ENCODE data around the gene CHCHD10. TPM values are rescaled to one million over a fixed set of nuclear protein-coding genes. Genes with fewer than 3 reads are reported as not detected.

The CHCHD10 gene
- total RNA-seq, 1 donor from 2014 or later = 2.0 TPM

DNA sequence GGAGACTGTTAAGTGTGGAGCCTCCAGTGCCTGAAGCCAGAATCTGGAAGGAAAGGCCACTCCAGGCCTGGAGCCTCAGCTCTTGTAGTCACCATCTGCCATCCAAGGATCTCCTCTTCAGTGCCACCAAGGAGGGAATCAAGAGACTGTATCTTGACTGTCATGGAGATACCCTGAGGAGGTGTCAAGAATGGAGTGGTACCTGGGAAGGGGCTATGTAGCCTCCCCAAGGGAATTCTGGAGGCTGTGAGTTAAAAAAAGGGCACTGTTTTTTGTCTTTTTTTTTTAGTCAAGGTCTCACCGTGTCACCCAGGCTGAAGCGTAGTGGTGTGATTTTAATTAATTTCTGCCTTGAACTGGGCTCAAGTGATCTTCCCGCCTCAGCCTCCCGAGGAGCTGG lies 8.2 kb downstream of the CHCHD10 start:
- no peak for DNase-seq (ENCODE audit: low spot score in 2 of 2)
- H3K4me3 ChIP-seq = no peak overlapping the region
- intact Hi-C loops (cut with DNase I) = no loop called here
- H3K27me3 ChIP-seq = no peaks in the 10 kb centered on the region
- no peak overlapping the region for H3K27ac ChIP-seq
- TF ChIP-seq, protein P1, sequence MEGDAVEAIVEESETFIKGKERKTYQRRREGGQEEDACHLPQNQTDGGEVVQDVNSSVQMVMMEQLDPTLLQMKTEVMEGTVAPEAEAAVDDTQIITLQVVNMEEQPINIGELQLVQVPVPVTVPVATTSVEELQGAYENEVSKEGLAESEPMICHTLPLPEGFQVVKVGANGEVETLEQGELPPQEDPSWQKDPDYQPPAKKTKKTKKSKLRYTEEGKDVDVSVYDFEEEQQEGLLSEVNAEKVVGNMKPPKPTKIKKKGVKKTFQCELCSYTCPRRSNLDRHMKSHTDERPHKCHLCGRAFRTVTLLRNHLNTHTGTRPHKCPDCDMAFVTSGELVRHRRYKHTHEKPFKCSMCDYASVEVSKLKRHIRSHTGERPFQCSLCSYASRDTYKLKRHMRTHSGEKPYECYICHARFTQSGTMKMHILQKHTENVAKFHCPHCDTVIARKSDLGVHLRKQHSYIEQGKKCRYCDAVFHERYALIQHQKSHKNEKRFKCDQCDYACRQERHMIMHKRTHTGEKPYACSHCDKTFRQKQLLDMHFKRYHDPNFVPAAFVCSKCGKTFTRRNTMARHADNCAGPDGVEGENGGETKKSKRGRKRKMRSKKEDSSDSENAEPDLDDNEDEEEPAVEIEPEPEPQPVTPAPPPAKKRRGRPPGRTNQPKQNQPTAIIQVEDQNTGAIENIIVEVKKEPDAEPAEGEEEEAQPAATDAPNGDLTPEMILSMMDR (IDR thresholded peaks at IDR 0.05) = no peak
- peaks cover 9 to 10% of the 10 kb centered on the region in 2 donors for H3K4me1 ChIP-seq
- no peaks in the 10 kb centered on the region for H3K36me3 ChIP-seq
- H3K9me3 ChIP-seq = no peaks in the 10 kb centered on the region

DNA sequence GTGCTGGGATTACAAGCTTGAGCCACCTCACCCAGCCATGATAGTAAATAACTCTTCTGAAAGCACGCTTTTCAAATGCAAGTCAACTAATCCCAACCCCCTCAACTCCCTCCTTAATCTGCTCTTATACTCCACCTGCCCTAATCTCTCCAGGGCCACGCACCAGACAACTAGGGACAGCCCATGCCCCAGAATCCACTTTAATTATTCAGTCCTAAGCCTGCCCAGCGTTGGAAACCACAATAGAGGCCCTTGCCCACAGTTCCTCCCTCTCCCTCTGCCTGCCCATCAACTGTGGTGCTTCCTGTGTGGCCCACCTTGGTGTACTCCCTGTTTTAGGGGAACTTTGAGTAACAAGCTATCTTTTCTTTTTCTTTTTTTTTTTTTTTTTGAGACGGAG lies 10.9 kb downstream of the CHCHD10 start:
- TF ChIP-seq, protein P1 (IDR thresholded peaks at IDR 0.05) = no peak
- no peaks in the 10 kb centered on the region for H3K27me3 ChIP-seq
- intact Hi-C loops (cut with DNase I) = no loop called here

DNA sequence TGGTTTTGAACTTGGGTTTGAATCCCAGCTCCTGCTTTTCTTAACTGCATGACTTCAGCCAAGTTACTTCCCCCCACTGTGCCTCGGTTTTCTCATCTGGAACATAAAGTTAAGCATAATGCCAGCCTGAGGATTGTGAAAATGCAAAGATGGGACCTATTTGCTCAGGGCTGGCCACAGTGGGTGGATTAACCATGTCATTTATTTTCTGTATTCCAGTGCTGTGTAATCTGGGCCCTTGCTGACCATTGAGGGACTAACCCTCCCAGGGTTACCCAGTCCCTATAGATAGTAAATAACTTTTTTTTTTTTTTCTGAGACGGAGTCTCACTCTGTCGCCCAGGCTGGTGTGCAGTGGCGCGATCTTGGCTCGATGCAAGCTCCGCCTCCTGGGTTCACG lies 12.1 kb downstream of the CHCHD10 start:
- Histone ChIP-seq H3K27ac (no peak overlapping the region), H3K27me3 (no peaks in the 10 kb centered on the region), H3K4me1 (no peaks in the 10 kb centered on the region), H3K9me3 (no peaks in the 10 kb centered on the region), H3K4me3 (no peak overlapping the region), H3K36me3 (no peaks in the 10 kb centered on the region)
- intact Hi-C loops (cut with DNase I) = no loop called here
- DNase-seq (ENCODE audit: low spot score in 2 of 2) = no peak
- TF ChIP-seq, protein P1 (IDR thresholded peaks at IDR 0.05) = no peak

More for the DNA sequence above, 10.9 kb downstream of the CHCHD10 start:
- no peak for DNase-seq (ENCODE audit: low spot score in 2 of 2)
- no peaks in the 10 kb centered on the region for H3K9me3 ChIP-seq
- no peaks in the 10 kb centered on the region for H3K4me1 ChIP-seq
- no peaks in the 10 kb centered on the region for H3K36me3 ChIP-seq
- no peak overlapping the region for H3K27ac ChIP-seq
- H3K4me3 ChIP-seq = no peak overlapping the region

DNA sequence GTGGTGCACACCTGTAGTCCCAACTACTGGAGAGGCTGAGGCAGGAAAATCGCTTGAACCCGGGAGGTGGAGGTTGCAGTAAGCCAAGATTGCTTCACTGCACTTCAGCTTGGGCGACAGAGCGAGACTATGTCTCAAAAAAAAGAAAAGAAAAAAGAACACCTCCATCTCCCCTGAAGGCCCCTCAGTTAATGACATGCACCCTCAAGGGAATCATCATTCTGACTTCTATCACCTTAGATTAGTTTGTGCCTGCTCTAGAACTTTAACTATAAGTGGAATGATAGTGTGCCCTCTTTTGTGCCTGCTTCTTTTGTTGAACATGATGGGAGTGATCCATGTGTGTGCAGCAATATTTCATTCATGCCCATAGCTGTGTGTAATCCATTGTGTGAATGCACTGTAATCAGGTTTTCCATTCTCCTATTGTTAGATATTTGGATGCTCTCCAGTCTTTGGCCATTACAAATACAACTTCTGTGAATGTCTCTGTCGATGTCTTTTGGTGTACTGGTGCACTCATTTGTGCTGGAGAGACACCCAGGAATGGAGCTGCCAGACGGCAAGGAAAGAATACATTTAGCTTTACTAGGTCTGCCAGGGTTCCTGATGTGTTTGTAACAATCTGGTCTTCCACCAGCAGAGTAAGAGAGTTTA lies 12.7 kb downstream of the CHCHD10 start:
- H3K36me3 ChIP-seq = no peaks in the 10 kb centered on the region
- no peaks in the 10 kb centered on the region for H3K4me1 ChIP-seq
- TF ChIP-seq, protein P1 (IDR thresholded peaks at IDR 0.05) = no peak
- no peak for DNase-seq (ENCODE audit: low spot score in 2 of 2)
- no peaks in the 10 kb centered on the region for H3K9me3 ChIP-seq
- H3K4me3 ChIP-seq = no peak overlapping the region
- intact Hi-C loops (cut with DNase I) = no loop called here
- no peaks in the 10 kb centered on the region for H3K27me3 ChIP-seq
- no peak overlapping the region for H3K27ac ChIP-seq

DNA sequence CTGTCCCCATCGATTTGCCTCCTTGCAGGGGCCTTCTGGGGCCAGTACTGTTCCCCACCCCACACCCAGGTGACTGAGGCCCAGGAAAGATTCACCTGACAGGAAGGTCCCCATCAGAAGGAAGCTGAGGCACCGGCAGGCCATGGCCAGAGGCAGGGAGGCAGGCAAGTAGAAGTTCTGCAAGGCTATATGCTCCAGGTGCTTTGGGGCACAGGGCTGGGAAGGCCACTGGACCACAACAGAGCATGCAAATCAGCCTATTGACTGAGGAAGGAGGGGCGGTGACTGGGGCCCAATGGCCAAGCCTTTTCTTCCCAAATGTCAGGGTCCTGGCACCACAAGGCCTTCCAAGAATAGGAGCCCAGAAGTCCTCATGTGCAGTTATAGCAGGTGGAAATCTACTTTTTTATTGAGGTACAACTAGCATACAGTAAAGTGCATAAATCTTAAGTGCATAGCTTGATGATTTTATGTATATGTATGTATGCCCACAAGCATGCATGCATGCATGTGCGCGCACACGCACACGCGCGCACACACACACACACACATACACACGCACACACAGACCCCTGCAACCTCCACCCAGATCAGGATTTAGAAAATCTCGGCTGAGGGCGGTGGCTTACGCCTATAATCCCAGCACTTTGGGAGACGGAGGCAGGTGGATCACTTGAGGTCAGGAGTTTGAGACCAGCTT lies 13.4 kb downstream of the CHCHD10 start, which contains the start of gene VPREB3:
TSS of gene VPREB3 (minus strand) at position 206 of the 700 bp plus-strand sequence. CDS start at position 144, 62 bp downstream.
- no peak for DNase-seq (ENCODE audit: low spot score in 2 of 2)
- Histone ChIP-seq H3K4me3 (no peak within 1 kb of the TSS), H3K27me3 (no peaks in the 10 kb centered on the region), H3K27ac (no peak within 1 kb of the TSS), H3K36me3 (no peaks in the 10 kb centered on the region), H3K4me1 (peaks cover 0 to 3% of the 10 kb centered on the region in 2 donors), H3K9me3 (no peaks in the 10 kb centered on the region)
- intact Hi-C loops (cut with DNase I) = no loop called here
- TF ChIP-seq, protein P1 (IDR thresholded peaks at IDR 0.05) = no peak
